Neural progenitor cell (in vitro differentiated cells): ENCODE measurements around the gene KCTD13.

Experiments
- EZH2 ChIP-seq: fragments of 200-600 bp; sonication (generic); IDR thresholded peaks from 2 replicates; pipeline ENCODE4 v1.6.1; 2017; ENCODE audit warnings: antibody characterized with exemption, mild to moderate bottlenecking, moderate library complexity
- EZH2phosphoT487 ChIP-seq: fragments of 200-600 bp; sonication (generic); IDR thresholded peaks from 2 replicates; pipeline ENCODE4 v1.6.1; 2017; ENCODE audit warnings: antibody characterized with exemption

- TF ChIP-seq EZH2phosphoT487 (no peak), EZH2 (no peak)
Observed at GRCh38 chr16:29892458-29892813, 33.6 kb downstream of the KCTD13 start.
